ENCODE results near the gene CCDC81.

Gene CCDC81

DNA sequence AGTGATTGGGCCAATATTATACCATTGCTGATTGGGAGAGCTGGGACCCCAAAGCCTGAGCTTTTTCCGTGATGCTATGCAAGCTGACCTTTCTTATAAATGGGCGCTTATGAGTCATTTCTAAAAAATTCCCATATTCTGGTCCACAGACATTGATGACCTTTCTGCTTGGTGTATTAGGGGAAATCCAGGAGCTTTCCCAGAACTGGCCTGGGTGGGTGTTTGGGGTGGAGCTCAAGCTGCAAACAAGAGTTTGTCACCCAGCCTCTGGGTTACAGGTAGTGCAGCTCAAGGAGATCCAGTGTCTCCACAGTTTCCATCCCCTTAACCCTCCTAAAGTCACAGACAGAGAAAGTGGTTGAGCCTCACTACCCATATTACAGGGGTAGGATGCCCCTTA, 67.7 kb downstream of the CCDC81 start:
- peaks cover 0 to 60% of the 10 kb centered on the region in 2 donors for H3K36me3 ChIP-seq (ENCODE audit: control insufficient read depth in 1 of 2, insufficient read depth in 2 of 2, low read length in 2 of 2)
- H3K9me3 ChIP-seq (ENCODE audit: control insufficient read depth in 1 of 2, low read length in 2 of 2), result no peaks in the 10 kb centered on the region
- H3K4me3 ChIP-seq (ENCODE audit: low read depth in 1 of 2, low read length in 2 of 2), result no peak overlapping the region
- no peaks in the 10 kb centered on the region for H3K4me1 ChIP-seq (ENCODE audit: control insufficient read depth in 1 of 2, insufficient read depth in 2 of 2, low read length in 2 of 2)
- no peaks in the 10 kb centered on the region for H3K27me3 ChIP-seq (ENCODE audit: low read depth, low read length)
- no peak overlapping the region for H3K27ac ChIP-seq (ENCODE audit: low read length)

DNA sequence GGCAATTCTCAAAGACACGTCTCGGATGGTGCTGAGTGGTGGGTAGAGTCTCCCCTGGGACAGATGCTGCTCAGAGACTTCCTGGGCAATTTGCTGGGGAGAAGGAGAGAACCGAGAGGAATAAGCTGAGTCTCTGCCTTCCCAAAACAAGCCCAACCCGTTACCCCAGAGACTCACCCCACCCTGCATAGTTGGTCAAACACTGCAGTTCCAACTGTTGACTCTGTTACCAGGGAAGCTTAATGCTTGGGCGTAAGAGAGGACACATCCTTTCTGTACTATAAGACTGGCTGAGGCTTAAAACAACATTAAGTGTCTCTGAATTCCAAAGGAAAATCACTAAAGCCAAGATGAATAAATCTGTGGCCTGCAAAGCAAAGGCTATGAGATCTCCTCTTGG, 68.1 kb downstream of the CCDC81 start:
- H3K36me3 ChIP-seq (ENCODE audit: control insufficient read depth in 1 of 2, insufficient read depth in 2 of 2, low read length in 2 of 2), result peaks cover 0 to 60% of the 10 kb centered on the region in 2 donors
- no peaks in the 10 kb centered on the region for H3K4me1 ChIP-seq (ENCODE audit: control insufficient read depth in 1 of 2, insufficient read depth in 2 of 2, low read length in 2 of 2)
- H3K4me3 ChIP-seq (ENCODE audit: low read depth in 1 of 2, low read length in 2 of 2), result no peak overlapping the region
- no peak overlapping the region for H3K27ac ChIP-seq (ENCODE audit: low read length)
- no peaks in the 10 kb centered on the region for H3K27me3 ChIP-seq (ENCODE audit: low read depth, low read length)
- H3K9me3 ChIP-seq (ENCODE audit: control insufficient read depth in 1 of 2, low read length in 2 of 2), result no peaks in the 10 kb centered on the region

DNA sequence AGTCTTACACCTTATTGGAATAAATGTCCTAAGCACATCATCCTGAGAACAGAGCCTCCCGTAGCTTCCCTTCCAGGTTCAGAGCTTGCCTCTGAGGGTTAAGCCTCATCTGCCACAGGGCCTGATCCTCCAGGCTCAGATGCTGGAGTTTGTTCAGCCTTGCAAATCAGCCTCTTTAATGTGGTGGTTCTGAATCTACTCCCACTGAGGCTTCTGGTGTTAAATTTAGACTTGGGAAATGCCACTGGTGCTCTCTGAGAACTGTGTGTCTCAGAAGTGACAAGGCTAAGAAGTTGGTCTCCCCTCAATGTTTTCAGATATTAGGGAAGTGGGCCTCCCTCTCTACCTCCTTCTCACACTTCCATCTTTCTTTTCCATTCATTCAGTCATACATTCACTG, 68.7 kb downstream of the CCDC81 start:
- Histone ChIP-seq H3K27ac (ENCODE audit: low read length) (no peak overlapping the region), H3K4me3 (ENCODE audit: low read depth in 1 of 2, low read length in 2 of 2) (no peak overlapping the region), H3K27me3 (ENCODE audit: low read depth, low read length) (no peaks in the 10 kb centered on the region), H3K36me3 (ENCODE audit: control insufficient read depth in 1 of 2, insufficient read depth in 2 of 2, low read length in 2 of 2) (peaks cover 0 to 60% of the 10 kb centered on the region in 2 donors), H3K9me3 (ENCODE audit: control insufficient read depth in 1 of 2, low read length in 2 of 2) (no peaks in the 10 kb centered on the region), H3K4me1 (ENCODE audit: control insufficient read depth in 1 of 2, insufficient read depth in 2 of 2, low read length in 2 of 2) (no peaks in the 10 kb centered on the region)

DNA sequence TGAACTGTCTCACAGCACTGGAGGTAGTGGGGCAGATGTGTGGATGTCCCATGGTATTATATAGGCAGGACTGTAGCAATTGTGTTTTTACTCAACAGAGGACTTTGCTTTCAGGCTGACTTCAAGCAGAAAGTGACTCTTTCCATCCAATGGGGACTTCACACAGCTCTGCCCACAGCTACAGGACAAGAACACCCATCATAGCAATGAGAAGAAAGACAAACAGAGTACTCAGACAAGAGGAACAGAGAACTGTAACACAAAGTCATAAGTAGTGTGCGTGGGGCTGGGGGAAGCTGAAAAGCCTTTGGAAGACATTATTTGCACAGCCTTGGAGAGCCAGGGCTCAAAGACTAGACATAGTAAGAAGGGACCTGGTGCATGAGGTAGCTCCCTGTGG, 70.3 kb downstream of the CCDC81 start:
- Histone ChIP-seq H3K4me1 (ENCODE audit: control insufficient read depth in 1 of 2, insufficient read depth in 2 of 2, low read length in 2 of 2) (no peaks in the 10 kb centered on the region), H3K9me3 (ENCODE audit: control insufficient read depth in 1 of 2, low read length in 2 of 2) (no peaks in the 10 kb centered on the region), H3K4me3 (ENCODE audit: low read depth in 1 of 2, low read length in 2 of 2) (no peak overlapping the region), H3K36me3 (ENCODE audit: control insufficient read depth in 1 of 2, insufficient read depth in 2 of 2, low read length in 2 of 2) (peaks cover 0 to 60% of the 10 kb centered on the region in 2 donors), H3K27ac (ENCODE audit: low read length) (no peak overlapping the region), H3K27me3 (ENCODE audit: low read depth, low read length) (no peaks in the 10 kb centered on the region)

DNA sequence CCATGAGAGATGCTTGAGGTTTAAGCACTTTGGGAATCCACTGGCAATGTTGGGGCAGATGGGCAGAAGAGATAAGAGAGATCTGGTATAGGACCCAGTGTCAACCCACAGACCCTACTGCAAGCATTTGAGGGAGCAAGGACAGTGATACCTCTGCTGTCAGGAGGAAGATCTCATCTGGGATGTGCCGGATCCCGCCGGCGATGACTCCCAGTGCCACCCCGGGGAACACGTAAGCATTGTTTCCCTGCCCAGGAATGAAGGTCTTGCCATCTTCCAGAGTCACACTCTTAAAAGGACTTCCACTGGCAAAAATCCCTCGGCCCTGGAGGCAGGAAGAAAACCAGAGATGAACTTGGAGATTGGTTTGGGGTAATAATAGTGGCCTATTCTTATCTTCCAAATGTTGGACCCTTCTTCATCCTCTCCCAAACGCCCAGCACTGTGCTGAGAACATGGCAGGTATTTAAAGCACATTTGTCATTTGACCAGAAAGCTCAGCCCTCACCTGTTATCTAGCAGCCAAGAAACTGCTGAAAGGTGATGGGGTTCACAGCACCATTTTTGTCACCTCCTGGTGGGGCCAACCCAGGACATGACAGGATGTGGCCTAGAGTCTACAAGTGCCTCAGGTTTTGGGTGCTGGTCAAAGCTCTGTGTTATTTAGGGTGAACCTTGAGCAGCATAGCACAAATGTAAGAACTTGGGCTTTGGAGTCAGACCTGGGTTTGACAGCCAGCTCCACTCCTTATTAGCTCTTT, 71.7 kb downstream of the CCDC81 start:
- Histone ChIP-seq H3K4me3 (ENCODE audit: low read depth in 1 of 2, low read length in 2 of 2) (no peak overlapping the region), H3K4me1 (ENCODE audit: control insufficient read depth in 1 of 2, insufficient read depth in 2 of 2, low read length in 2 of 2) (no peaks in the 10 kb centered on the region), H3K36me3 (ENCODE audit: control insufficient read depth in 1 of 2, insufficient read depth in 2 of 2, low read length in 2 of 2) (peaks cover 0 to 52% of the 10 kb centered on the region in 2 donors)

DNA sequence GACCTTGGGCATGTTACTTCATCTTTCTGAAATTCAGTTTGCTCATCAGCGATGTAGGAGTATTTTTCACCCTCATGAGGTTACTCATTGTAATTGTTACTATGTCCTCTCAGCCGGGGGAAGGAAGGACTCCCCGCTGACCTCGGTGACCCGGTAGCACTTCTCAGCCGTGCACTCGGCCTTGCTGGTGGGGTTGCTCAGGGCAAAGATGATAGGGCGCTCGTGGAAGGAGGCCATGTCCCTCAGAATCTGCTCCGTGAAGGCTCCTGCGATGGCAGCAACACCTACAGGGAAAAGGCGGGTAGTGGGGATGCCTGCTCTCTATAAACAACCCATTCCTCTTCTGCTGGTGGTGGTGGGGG, 72.2 kb downstream of the CCDC81 start:
- peaks cover 0 to 48% of the 10 kb centered on the region in 2 donors for H3K36me3 ChIP-seq (ENCODE audit: control insufficient read depth in 1 of 2, insufficient read depth in 2 of 2, low read length in 2 of 2)
- no peaks in the 10 kb centered on the region for H3K27me3 ChIP-seq (ENCODE audit: low read depth, low read length)
- no peaks in the 10 kb centered on the region for H3K4me1 ChIP-seq (ENCODE audit: control insufficient read depth in 1 of 2, insufficient read depth in 2 of 2, low read length in 2 of 2)
- no peaks in the 10 kb centered on the region for H3K9me3 ChIP-seq (ENCODE audit: control insufficient read depth in 1 of 2, low read length in 2 of 2)
- no peak overlapping the region for H3K27ac ChIP-seq (ENCODE audit: low read length)
- no peak overlapping the region for H3K4me3 ChIP-seq (ENCODE audit: low read depth in 1 of 2, low read length in 2 of 2)

More for the DNA sequence above, 71.7 kb downstream of the CCDC81 start:
- Histone ChIP-seq H3K9me3 (ENCODE audit: control insufficient read depth in 1 of 2, low read length in 2 of 2) (no peaks in the 10 kb centered on the region), H3K27me3 (ENCODE audit: low read depth, low read length) (no peaks in the 10 kb centered on the region), H3K27ac (ENCODE audit: low read length) (no peak overlapping the region)

DNA sequence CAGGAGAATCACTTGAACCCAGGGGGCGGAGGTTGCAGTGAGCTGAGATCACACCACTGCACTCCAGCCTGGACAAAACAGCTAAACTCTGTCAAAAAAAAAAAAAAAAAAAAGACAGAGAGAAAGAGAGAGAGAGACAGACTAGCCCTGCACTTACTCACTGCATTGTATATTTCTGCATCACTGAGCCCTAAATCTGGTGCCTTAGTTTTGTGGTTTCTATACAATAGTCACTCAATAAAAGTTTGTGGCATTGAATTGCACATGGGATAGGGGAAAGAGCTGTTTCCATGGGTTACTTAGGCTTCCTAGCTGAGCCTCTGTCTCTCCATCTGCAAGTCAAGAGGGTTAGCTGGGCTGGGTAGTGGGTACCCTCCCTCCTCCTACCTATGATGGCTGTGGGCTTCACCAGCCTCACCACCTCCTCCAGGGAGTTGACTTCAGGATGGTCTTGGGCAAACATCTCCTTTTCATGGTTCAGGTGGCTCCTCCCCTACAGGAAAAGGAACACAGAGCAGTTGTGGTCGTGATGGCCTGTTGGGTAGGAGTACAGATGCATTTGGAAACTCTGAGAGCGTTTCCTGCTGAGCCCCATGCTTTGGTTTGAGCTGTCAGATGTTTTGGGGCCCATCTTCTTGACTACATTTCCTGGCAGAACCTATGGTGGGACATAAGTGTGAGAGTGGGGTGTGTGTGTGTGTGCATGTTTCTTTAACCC, 73.2 kb downstream of the CCDC81 start:
- Histone ChIP-seq H3K36me3 (ENCODE audit: control insufficient read depth in 1 of 2, insufficient read depth in 2 of 2, low read length in 2 of 2) (peaks cover 0 to 40% of the 10 kb centered on the region in 2 donors), H3K4me1 (ENCODE audit: control insufficient read depth in 1 of 2, insufficient read depth in 2 of 2, low read length in 2 of 2) (no peaks in the 10 kb centered on the region), H3K9me3 (ENCODE audit: control insufficient read depth in 1 of 2, low read length in 2 of 2) (no peaks in the 10 kb centered on the region), H3K27me3 (ENCODE audit: low read depth, low read length) (no peaks in the 10 kb centered on the region), H3K4me3 (ENCODE audit: low read depth in 1 of 2, low read length in 2 of 2) (no peak overlapping the region), H3K27ac (ENCODE audit: low read length) (no peak overlapping the region)

DNA sequence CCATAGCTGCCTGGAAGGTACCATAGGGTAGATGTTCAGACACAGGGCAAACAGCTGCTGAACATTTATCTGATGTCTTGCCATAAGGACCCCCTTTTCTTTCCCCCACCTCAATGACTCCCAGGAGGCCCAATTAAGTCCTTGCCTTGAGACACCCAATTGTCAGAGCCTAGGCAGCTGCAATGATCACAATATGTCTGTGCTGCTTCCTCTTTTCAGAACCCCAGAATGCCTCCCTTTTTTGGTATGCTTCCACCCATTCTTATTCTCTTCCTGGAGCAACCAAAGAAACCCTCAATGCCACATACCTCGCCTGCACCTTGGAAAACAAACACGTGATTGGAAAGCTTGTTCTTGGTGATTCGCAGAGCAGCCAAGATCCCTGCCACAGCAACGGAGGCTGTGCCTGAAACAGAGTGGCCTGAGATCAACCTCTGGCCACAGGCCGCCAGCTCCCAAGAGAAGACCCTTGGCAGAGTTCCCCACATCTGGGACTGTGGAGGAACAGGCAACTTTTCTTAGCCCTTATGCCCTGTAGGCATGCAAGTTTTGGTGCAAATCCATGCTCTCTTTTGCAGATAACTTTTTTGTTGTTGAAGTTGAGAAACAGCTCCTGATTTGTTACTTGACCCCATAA, 75.4 kb downstream of the CCDC81 start:
- no peak overlapping the region for H3K4me3 ChIP-seq (ENCODE audit: low read depth in 1 of 2, low read length in 2 of 2)
- no peaks in the 10 kb centered on the region for H3K4me1 ChIP-seq (ENCODE audit: control insufficient read depth in 1 of 2, insufficient read depth in 2 of 2, low read length in 2 of 2)
- no peak overlapping the region for H3K27ac ChIP-seq (ENCODE audit: low read length)
- H3K27me3 ChIP-seq (ENCODE audit: low read depth, low read length), result no peaks in the 10 kb centered on the region
- H3K9me3 ChIP-seq (ENCODE audit: control insufficient read depth in 1 of 2, low read length in 2 of 2), result no peaks in the 10 kb centered on the region
- H3K36me3 ChIP-seq (ENCODE audit: control insufficient read depth in 1 of 2, insufficient read depth in 2 of 2, low read length in 2 of 2), result peaks cover 0 to 23% of the 10 kb centered on the region in 2 donors

DNA sequence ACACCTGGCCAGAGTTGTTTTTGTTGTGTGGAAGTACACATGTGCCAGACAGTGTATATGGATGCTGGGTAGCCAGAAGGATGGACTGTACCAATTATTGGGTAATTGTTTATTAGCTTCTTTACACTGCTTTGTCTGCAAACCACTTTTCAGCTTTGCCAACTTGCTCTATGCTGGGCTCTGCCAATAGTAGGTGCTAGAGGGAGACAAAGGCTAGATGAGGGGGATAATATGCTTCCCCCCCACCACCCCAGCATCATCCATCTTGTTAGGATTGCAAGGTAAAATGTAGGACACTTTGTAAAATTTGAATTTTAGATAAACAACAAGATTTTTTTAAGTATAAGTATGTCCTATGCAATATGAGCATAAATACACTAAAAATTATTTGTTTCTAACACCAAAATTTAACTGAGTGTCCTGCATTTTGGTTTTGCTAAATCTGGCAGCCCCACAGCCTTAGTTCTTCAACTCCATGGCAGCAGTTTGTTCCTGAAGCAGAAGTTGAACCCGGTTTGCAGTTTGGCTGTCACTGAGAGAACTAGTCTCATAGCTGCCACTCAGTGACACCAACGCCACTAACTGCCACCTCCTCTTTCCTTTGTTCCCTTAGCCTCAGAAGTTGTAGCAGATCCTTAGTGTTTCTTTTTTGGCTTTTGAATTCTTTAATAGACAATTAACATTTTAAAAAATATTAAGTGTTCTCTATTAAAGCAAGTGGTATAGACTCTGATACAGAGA, 78.8 kb downstream of the CCDC81 start:
- H3K4me1 ChIP-seq (ENCODE audit: control insufficient read depth in 1 of 2, insufficient read depth in 2 of 2, low read length in 2 of 2), result peaks cover 0 to 3% of the 10 kb centered on the region in 2 donors
- H3K36me3 ChIP-seq (ENCODE audit: control insufficient read depth in 1 of 2, insufficient read depth in 2 of 2, low read length in 2 of 2), result no peaks in the 10 kb centered on the region
- no peaks in the 10 kb centered on the region for H3K27me3 ChIP-seq (ENCODE audit: low read depth, low read length)
- H3K4me3 ChIP-seq (ENCODE audit: low read depth in 1 of 2, low read length in 2 of 2), result no peak overlapping the region
- no peak overlapping the region for H3K27ac ChIP-seq (ENCODE audit: low read length)
- H3K9me3 ChIP-seq (ENCODE audit: control insufficient read depth in 1 of 2, low read length in 2 of 2), result no peaks in the 10 kb centered on the region

DNA sequence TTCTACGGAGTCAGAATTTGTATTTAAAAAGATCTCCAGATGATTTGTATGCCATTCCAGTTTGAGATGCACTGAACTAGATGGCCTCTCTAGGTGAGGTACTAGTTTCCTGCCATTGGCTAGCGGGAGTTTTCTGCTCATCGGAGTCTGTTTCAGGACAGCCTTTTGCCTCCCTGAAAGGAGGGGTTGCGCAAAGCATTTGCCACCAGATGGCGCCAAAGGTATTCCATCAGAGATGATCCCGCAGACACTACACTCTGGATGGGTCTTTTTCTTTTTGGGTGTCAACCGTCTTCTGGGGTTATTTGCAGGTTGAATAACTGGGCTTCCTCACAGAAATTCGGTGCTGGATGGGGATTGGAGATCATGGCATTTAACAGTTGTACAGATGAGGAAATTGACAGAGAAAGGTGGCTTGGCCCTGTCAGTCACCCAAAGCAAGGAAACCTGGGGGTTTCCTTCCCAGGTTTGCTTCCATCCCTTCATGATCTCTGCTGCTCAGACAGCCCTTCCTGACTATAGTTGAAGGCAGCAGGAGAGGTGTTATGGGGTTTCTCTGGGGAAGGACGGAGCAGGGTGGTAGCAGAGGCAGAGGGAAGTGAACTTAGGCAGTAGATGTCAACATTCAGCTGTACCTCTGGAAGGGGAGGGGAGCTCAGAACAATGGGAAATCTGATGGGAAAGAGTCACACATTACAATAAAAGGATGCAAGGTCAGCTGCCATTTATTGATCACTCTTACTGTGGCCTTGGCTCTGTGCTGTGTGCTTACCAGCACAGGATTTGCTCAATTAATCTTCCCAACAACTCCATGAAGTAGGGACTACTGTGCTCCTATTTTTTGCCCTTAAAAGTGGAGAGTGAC, 81.6 kb downstream of the CCDC81 start:
- H3K4me1 ChIP-seq (ENCODE audit: control insufficient read depth in 1 of 2, insufficient read depth in 2 of 2, low read length in 2 of 2), result peaks cover 0 to 26% of the 10 kb centered on the region in 2 donors
- no peak overlapping the region for H3K27ac ChIP-seq (ENCODE audit: low read length)
- H3K4me3 ChIP-seq (ENCODE audit: low read depth in 1 of 2, low read length in 2 of 2), result no peak overlapping the region
- H3K27me3 ChIP-seq (ENCODE audit: low read depth, low read length), result no peaks in the 10 kb centered on the region
- no peaks in the 10 kb centered on the region for H3K36me3 ChIP-seq (ENCODE audit: control insufficient read depth in 1 of 2, insufficient read depth in 2 of 2, low read length in 2 of 2)
- H3K9me3 ChIP-seq (ENCODE audit: control insufficient read depth in 1 of 2, low read length in 2 of 2), result no peaks in the 10 kb centered on the region

Measured in muscle layer of duodenum (tissue), 2 donors.